H1 (cell line): ENCODE results near the gene GRIP1. TPM values are rescaled to one million over a fixed set of nuclear protein-coding genes. Genes with fewer than 3 reads are reported as not detected.

Experiments
- CTCF ChIA-PET: fragments of 300-600 bp; sonication (Branson Sonifier 250); formaldehyde crosslinking; loops from one replicate; lab custom pipeline; 2021; ENCODE audit not compliant: partially characterized antibody; lab: Charles Lee
- POLR2A ChIA-PET: fragments of 300-600 bp; sonication (Branson Sonifier 250); formaldehyde crosslinking; loops from one replicate; lab custom pipeline; 2021; ENCODE audit warnings: inconsistent platforms; ENCODE audit not compliant: partially characterized antibody; lab: Charles Lee
- DNase-seq, 2 experiments: peaks; one replicate each; pipeline versions ENCODE4 v3.0.0 to v3.0.0-alpha.2; 2010 to 2022; ENCODE audit warnings: low spot score in 2 of 2, low read depth in 1 of 2, mixed read lengths in 1 of 2
- FAIRE-seq: peaks from 2 replicates; lab custom pipeline; 2011; peaks lifted over from hg19 to GRCh38; lab: Jason Lieb, UNC
- H2AFZ ChIP-seq: 2 replicates; pipeline ENCODE4 v1.8.1; 2012; ENCODE audit warnings: low read length, inconsistent platforms
- H2AK5ac ChIP-seq: 2 replicates; pipeline ENCODE4 v1.6.1; 2013; ENCODE audit warnings: low read depth, low read length
- H2BK120ac ChIP-seq: replicated peaks from 2 replicates; pipeline ENCODE3; 2013; ENCODE audit warnings: low read depth, low read length, inconsistent platforms
- H2BK12ac ChIP-seq: 2 replicates; pipeline ENCODE4 v1.6.1; 2013; ENCODE audit warnings: low read depth, low read length
- H2BK15ac ChIP-seq: 2 replicates; pipeline ENCODE4 v1.6.1; 2013; ENCODE audit warnings: low read length
- H2BK20ac ChIP-seq: 2 replicates; pipeline ENCODE4 v1.6.1; 2013; ENCODE audit warnings: low read length
- H2BK5ac ChIP-seq: 2 replicates; pipeline ENCODE4 v1.6.1; 2013; ENCODE audit warnings: low read depth, low read length
- H3K14ac ChIP-seq: 2 replicates; pipeline ENCODE4 v1.6.1; 2013; ENCODE audit warnings: inconsistent platforms; ENCODE audit not compliant: insufficient read length
- H3K18ac ChIP-seq: 2 replicates; pipeline ENCODE4 v1.6.1; 2013; ENCODE audit warnings: low read length; ENCODE audit errors: extremely low read depth
- H3K23ac ChIP-seq: 2 replicates; pipeline ENCODE4 v1.6.1; 2013; ENCODE audit warnings: inconsistent platforms; ENCODE audit not compliant: insufficient read length
- H3K23me2 ChIP-seq: 2 replicates; pipeline ENCODE4 v1.6.1; 2013; ENCODE audit warnings: low read depth, low read length
- H3K27ac ChIP-seq: 2 replicates; pipeline ENCODE4 v1.6.1; 2011; ENCODE audit warnings: low read depth, low read length, inconsistent platforms
- H3K27me3 ChIP-seq, 4 experiments: replicated peaks in 1 of 4; 1 replicate in 1 of 4; 2 replicates in 3 of 4; pipeline versions ENCODE4 v1.6.1 to v1.8.1; 2011 to 2013; ENCODE audit warnings: low read length in 3 of 4, mild to moderate bottlenecking in 3 of 4, inconsistent platforms in 2 of 4, mixed read lengths in 2 of 4, moderate library complexity in 1 of 4; ENCODE audit not compliant: control insufficient read depth in 3 of 4, insufficient read depth in 3 of 4; ENCODE audit errors: extremely low read depth in 1 of 4
- H3K36me3 ChIP-seq, 4 experiments: 2 replicates each; pipeline versions ENCODE4 v1.6.1 to v1.8.1; 2011 to 2013; ENCODE audit warnings: mild to moderate bottlenecking in 4 of 4, low read length in 3 of 4, moderate library complexity in 2 of 4, control low read depth in 1 of 4, inconsistent platforms in 1 of 4; ENCODE audit not compliant: insufficient read depth in 4 of 4, control insufficient read depth in 2 of 4
- H3K4ac ChIP-seq: replicated peaks from 2 replicates; pipeline ENCODE3; 2013; ENCODE audit warnings: low read length, low read depth, mixed read lengths, inconsistent platforms; ENCODE audit not compliant: insufficient read length
- H3K4me1 ChIP-seq, 4 experiments: replicated peaks in 1 of 4; 1 replicate in 1 of 4; 2 replicates in 3 of 4; pipeline versions ENCODE4 v1.6.1 to v1.8.1; 2011 to 2013; ENCODE audit warnings: low read length in 3 of 4, inconsistent platforms in 2 of 4, mixed read lengths in 1 of 4; ENCODE audit not compliant: insufficient read depth in 4 of 4, control insufficient read depth in 3 of 4
- H3K4me2 ChIP-seq, 2 experiments: 2 replicates each; pipeline versions ENCODE4 v1.6.1 to v1.8.1; 2011 to 2013; ENCODE audit warnings: low read depth in 2 of 2, low read length in 2 of 2, control low read depth in 1 of 2, inconsistent platforms in 1 of 2, mild to moderate bottlenecking in 1 of 2; ENCODE audit not compliant: insufficient read depth in 1 of 2
- H3K4me3 ChIP-seq, 4 experiments: fragments of 200-600, 300-600 bp in 1 of 4; sonication (generic), shearing (Covaris generic), sonication (Bioruptor Twin) in 1 of 4; 2 replicates each; pipeline versions ENCODE4 v1.5.1 to v1.8.1; 2011 to 2016; ENCODE audit warnings: low read length in 4 of 4, low read depth in 3 of 4, control low read depth in 2 of 4, inconsistent platforms in 2 of 4, mild to moderate bottlenecking in 2 of 4, mixed read lengths in 1 of 4, moderate library complexity in 1 of 4; ENCODE audit not compliant: insufficient read depth in 2 of 4; ENCODE audit errors: extremely low read depth in 1 of 4
- H3K56ac ChIP-seq: replicated peaks from 2 replicates; pipeline ENCODE3; 2013; ENCODE audit warnings: low read depth, mild to moderate bottlenecking, mixed read lengths, low read length, inconsistent platforms; ENCODE audit not compliant: insufficient read length
- H3K79me1 ChIP-seq: 2 replicates; pipeline ENCODE4 v1.6.1; 2013; ENCODE audit warnings: low read depth, low read length, control low read depth
- H3K79me2 ChIP-seq, 2 experiments: 2 replicates each; pipeline versions ENCODE4 v1.6.1 to v1.8.1; 2012 to 2013; ENCODE audit warnings: low read length in 2 of 2, mild to moderate bottlenecking in 2 of 2, inconsistent platforms in 1 of 2; ENCODE audit not compliant: insufficient read depth in 2 of 2, control insufficient read depth in 1 of 2
- H3K9ac ChIP-seq, 4 experiments: replicated peaks in 1 of 4; 1 replicate in 1 of 4; 2 replicates in 3 of 4; pipeline versions ENCODE4 v1.6.1 to v1.8.1; 2011 to 2013; ENCODE audit warnings: low read depth in 3 of 4, low read length in 3 of 4, control low read depth in 2 of 4, mild to moderate bottlenecking in 2 of 4, moderate library complexity in 2 of 4, inconsistent platforms in 1 of 4; ENCODE audit errors: extremely low read depth in 1 of 4
- H3K9me3 ChIP-seq, 2 experiments: 2 replicates each; pipeline versions ENCODE4 v1.6.1 to v1.8.1; 2012 to 2013; ENCODE audit warnings: mild to moderate bottlenecking in 2 of 2, moderate library complexity in 2 of 2, control low read depth in 1 of 2, inconsistent platforms in 1 of 2, low read depth in 1 of 2, low read length in 1 of 2, mixed read lengths in 1 of 2; ENCODE audit not compliant: insufficient read depth in 2 of 2
- H4K20me1 ChIP-seq, 2 experiments: replicated peaks in 1 of 2; 2 replicates each; pipeline versions ENCODE3 to v1.8.1; 2011 to 2013; ENCODE audit warnings: inconsistent platforms in 2 of 2, low read length in 2 of 2, mild to moderate bottlenecking in 1 of 2; ENCODE audit not compliant: insufficient read depth in 2 of 2, control insufficient read depth in 1 of 2
- H4K5ac ChIP-seq: 2 replicates; pipeline ENCODE4 v1.6.1; 2013; ENCODE audit warnings: low read length, low read depth, mixed read lengths, inconsistent platforms; ENCODE audit not compliant: insufficient read length
- H4K8ac ChIP-seq: 2 replicates; pipeline ENCODE4 v1.8.0; 2013; ENCODE audit warnings: mild to moderate bottlenecking, moderate library complexity, low read length, inconsistent platforms; ENCODE audit not compliant: insufficient read depth; ENCODE audit errors: extremely low read depth
- H4K91ac ChIP-seq: replicated peaks from 2 replicates; pipeline ENCODE3; 2013; ENCODE audit warnings: low read length, mixed read lengths, inconsistent platforms; ENCODE audit not compliant: insufficient read length
- CTBP2 ChIP-seq: IDR thresholded peaks from 2 replicates; pipeline ENCODE4 v1.7.0; 2011; ENCODE audit warnings: borderline replicate concordance, mild to moderate bottlenecking, moderate library complexity, mixed read lengths, low read length; ENCODE audit not compliant: insufficient read depth, insufficient read length
- EP300 ChIP-seq, 2 experiments: IDR thresholded peaks; 1 replicate in 1 of 2; 2 replicates in 1 of 2; pipeline ENCODE4 v1.6.1; 2011 to 2012; ENCODE audit warnings: low read depth in 2 of 2, low read length in 2 of 2, mild to moderate bottlenecking in 2 of 2, borderline replicate concordance in 1 of 2, inconsistent platforms in 1 of 2, moderate library complexity in 1 of 2
- FOSL1 ChIP-seq: IDR thresholded peaks from 2 replicates; pipeline ENCODE4 v1.6.1; 2011; ENCODE audit warnings: mild to moderate bottlenecking, low read depth, low read length, moderate library complexity; ENCODE audit not compliant: insufficient read depth
- JUND ChIP-seq: IDR thresholded peaks from 2 replicates; pipeline ENCODE4 v1.6.1; 2011; ENCODE audit warnings: mild to moderate bottlenecking, improper control_type of control experiment, low read length
- MAFK ChIP-seq: IDR thresholded peaks from 2 replicates; pipeline ENCODE4 v1.6.1; 2012; ENCODE audit warnings: low read depth, mild to moderate bottlenecking, improper control_type of control experiment, low read length
- POU5F1 ChIP-seq: IDR thresholded peaks from 2 replicates; pipeline ENCODE4 v1.6.1; 2011; ENCODE audit warnings: low read depth, mild to moderate bottlenecking, low read length, moderate library complexity
- SIRT6 ChIP-seq: IDR thresholded peaks from one replicate; pipeline ENCODE4 v1.7.1; 2012; ENCODE audit warnings: low read length, inconsistent platforms
- SP4 ChIP-seq: IDR thresholded peaks from 2 replicates; pipeline ENCODE4 v1.6.1; 2012; ENCODE audit warnings: low read length, inconsistent platforms
- SUZ12 ChIP-seq: fragments of 200-600 bp; sonication (generic); IDR thresholded peaks from 2 replicates; pipeline ENCODE4 v1.6.1; 2012; ENCODE audit warnings: mild to moderate bottlenecking, inconsistent platforms, low read length, moderate library complexity, mixed read lengths
- YY1 ChIP-seq: IDR thresholded peaks from 2 replicates; pipeline ENCODE4 v1.6.1; 2011; ENCODE audit warnings: low read depth, mild to moderate bottlenecking, low read length
- WGBS, 2 experiments: shearing (Covaris generic) in 1 of 2; methylation state at CpG; one replicate each; pipeline versions ENCODE4 v1.1.6 to v1.1.7; 2013 to 2015; ENCODE audit warnings: low lambda C conversion rate in 2 of 2, mixed read lengths in 2 of 2, inconsistent platforms in 1 of 2, low coverage in 1 of 2, missing lambda C conversion rate in 1 of 2; ENCODE audit not compliant: insufficient replicate concordance in 2 of 2, insufficient coverage in 1 of 2, insufficient read length in 1 of 2; ENCODE audit errors: extremely low coverage in 1 of 2, missing lambda C conversion rate in 1 of 2; 5-methylcytosine and 5-hydroxymethylcytosine counted together
- polyA plus RNA-seq, 7 experiments: library from polyadenylated mRNA; depleted of rRNA in 3 of 7; stranded (reverse) in 5 of 7; unstranded in 2 of 7; fragments of >200 nt in 5 of 7; fragments of 200-250 nt in 2 of 7; gene quantifications; 1 replicate in 5 of 7; 2 replicates in 1 of 7; 4 replicates in 1 of 7; pipeline versions ENCODE4 v1.2.1 to v1.2.3, GENCODE V29; 2011 to 2013; ENCODE audit warnings: missing spikeins in 2 of 7, mixed read lengths in 2 of 7
- total RNA-seq: library from RNA; stranded (reverse); fragmentation: NEBNext Ultra II Directional; extraction: Animal tissue kit (Norgen Biotek cat#: 25700); gene quantifications from 2 replicates; pipeline ENCODE4 v1.2.1, GENCODE V29; 2021

The GRIP1 gene
- total and polyA plus RNA-seq, 2 of the 8 experiments (the other 6 are each of a cell fraction or from before 2014, with no cell fraction given) = 4.5 to 27.3 TPM

GRCh38 chr12:66709457-66709773, 30.5 kb upstream of the GRIP1 start:
- Histone ChIP-seq H3K56ac (no peak overlapping the region), H4K5ac (no peak overlapping the region), H3K18ac (no peak overlapping the region), H2BK5ac (no peak overlapping the region), H2AK5ac (no peak overlapping the region), H3K27me3 (peaks cover 0 to 1% (median 0%) of the 10 kb centered on the region in 4 experiments; a peak in 1 of 7 replicates), H3K23me2 (no peaks in the 10 kb centered on the region), H3K27ac (no peak overlapping the region), H2BK120ac (no peak overlapping the region), H4K91ac (no peak overlapping the region), H3K4me3 (no peak overlapping the region), H2BK12ac (no peak overlapping the region), H4K8ac (no peak overlapping the region), H2BK15ac (no peak overlapping the region), H3K14ac (no peak overlapping the region), H3K9ac (no peak overlapping the region), H2BK20ac (no peak overlapping the region), H3K4me2 (no peak overlapping the region), H3K79me1 (no peaks in the 10 kb centered on the region), H3K36me3 (no peaks in the 10 kb centered on the region), H3K4me1 (no peaks in the 10 kb centered on the region), H2AFZ (no peak overlapping the region), H3K79me2 (no peaks in the 10 kb centered on the region), H3K4ac (no peak overlapping the region), H3K9me3 (no peaks in the 10 kb centered on the region), H4K20me1 (no peaks in the 10 kb centered on the region), H3K23ac (no peak overlapping the region)
- 96% methylated on average over 1 of the region's 1 CpG; no CpG with 5 or more reads in 1 of the 2 experiments for WGBS, 2 experiments
- ChIA-PET POLR2A (interaction anchor here (2.0 kb wide), 1 partner anchor 20 kb away, joined by 5 read pairs; no protein-coding TSS in a partner anchor), CTCF (interaction anchor here (0.7 to 3.8 kb wide), 28 partner anchors 9 to 1693 kb away, joined by 3 to 33 read pairs (median 3); no protein-coding TSS in a partner anchor)
- no peak for DNase-seq
- FAIRE-seq = no peak
- TF ChIP-seq POU5F1 (no peak), MAFK (no peak), CTBP2 (no peak), EP300 (IDR thresholded peaks at IDR 0.05; ENCODE audit: borderline replicate concordance in 1 of 2, low read depth in 2 of 2, low read length in 2 of 2) (no peak), JUND (no peak), SUZ12 (no peak), YY1 (no peak), SP4 (no peak), SIRT6 (no peak), FOSL1 (no peak)
